Activated T-cell treated with anti-CD3 and anti-CD28 coated beads, Interleukin-2, amount 50 U/mL, for 1 hour (primary cell): ENCODE data around the gene SH2D7.

ENCODE experiments used
- DNase-seq: peaks from one replicate; pipeline ENCODE4 v3.0.0-alpha.2; 2020

SH2D7 gene

DNA sequence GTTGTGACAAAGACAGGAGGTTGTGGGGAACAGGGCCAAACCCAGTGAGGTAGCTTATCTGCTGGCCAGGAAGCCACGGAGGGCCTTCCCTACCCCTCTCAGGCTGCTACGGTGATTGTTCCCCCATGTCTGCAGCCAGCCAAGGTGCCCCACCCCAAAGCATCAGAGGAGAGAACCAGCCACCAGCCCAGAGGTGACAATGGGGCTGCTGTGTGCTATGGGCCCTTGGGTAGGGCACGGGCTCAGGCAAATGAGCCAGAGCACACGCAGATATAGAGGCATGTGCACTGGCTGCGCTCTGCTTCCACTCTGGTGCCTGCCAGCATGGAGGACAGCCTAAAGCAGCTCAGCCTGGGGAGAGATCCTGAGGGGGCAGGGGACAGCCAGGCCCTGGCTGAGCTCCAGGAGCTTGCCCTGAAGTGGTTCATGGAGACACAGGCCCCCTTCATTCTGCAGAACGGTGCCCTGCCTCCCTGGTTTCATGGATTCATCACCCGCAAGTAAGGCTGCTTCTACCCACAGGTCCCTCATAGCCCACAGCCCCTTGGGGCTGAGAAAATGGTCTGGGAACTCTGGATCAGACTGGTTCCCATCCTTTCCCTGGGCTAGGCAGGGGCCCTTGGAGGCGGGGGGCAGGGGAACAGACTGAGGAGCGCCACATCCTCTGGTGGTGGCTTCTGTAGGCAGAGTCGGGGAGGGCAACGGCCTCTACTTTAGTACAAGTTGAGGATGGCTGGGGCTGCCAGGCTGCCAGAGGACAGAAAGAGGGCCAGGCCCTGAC lies at the start of gene SH2D7:
SH2D7 (plus strand) TSS at position 301 of the 781 bp plus-strand sequence; CDS start at position 325, 24 bp downstream.
- DNase-seq: no peak

DNA sequence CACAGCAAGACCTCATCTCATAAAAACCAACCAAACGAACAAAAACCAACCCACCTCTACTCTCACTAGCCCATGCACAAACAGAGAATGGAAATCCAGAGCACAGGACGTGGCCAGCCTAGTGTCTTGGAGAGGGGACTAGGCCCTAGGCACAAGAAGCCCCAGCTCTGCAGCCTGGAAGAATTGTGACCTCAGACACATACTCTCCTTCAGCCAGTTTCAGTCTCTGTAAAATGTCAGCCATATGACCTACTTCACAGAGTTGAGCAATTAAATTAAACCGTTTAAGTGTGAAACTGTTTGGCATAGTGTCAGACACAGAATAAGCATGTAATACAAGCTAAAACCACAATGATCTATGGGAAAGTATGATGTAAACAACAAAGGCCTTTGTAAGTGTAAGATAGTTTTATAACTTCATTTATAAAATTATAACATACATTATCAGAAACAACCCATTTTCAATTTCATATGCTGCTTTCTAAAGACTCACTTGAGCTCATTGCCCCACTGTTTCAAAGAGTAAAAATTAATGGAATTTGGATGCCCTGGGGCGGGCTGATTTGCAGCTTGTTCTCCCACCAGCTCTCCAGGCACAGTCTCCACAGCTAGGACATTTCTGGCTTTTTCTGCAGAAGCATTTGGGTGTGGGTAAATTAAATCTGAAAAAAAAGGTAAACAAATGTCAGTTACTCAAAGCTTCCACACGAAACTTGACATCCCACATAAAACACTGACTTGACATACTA lies 47.8 kb upstream of the SH2D7 start:
- DNase-seq: no peak

DNA sequence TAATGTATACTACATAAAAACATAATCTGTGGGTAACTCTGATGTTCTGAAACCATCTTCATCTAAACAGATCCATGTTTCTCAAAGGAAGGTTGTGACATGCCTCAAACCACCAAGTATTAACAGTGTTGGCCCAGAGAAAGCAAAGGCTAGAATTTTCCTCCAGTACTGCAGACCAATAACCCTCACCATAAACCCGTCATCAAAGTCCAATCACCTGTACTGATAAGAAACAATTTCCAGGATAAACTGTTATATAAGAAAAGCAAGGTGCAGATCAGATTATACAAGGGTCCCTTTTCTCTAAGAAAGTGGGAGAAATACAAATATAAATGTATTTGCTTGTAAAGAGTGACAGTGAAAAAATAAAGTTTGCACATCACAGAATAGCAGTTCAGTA lies 47.2 kb upstream of the SH2D7 start:
- no peak for DNase-seq

DNA sequence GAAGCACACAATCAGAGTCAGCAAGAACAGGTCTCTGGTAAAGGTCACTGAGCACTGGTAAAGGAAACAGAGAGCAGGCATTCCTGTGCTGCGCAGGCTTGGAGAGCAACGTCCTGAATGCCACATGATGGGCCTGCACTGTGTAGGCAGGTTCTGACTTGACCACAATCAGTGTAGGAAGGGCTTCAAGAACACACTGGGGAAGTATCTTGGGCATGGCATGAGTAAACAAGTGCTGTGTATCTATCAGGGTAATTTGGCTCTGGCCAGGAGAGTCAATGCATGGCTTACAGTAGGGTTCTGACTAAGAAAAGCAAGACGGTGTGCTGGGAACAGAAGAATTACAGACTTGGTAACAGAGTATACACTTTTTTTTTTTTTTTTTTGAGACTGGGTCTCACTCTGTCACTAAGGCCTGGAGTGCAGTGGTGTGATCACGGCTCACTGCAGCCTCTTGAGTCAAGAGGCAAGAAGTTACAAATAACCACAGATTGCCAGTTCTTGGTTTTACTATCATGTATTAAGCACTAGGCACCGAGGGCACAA lies 45.5 kb upstream of the SH2D7 start:
- no peak for DNase-seq

DNA sequence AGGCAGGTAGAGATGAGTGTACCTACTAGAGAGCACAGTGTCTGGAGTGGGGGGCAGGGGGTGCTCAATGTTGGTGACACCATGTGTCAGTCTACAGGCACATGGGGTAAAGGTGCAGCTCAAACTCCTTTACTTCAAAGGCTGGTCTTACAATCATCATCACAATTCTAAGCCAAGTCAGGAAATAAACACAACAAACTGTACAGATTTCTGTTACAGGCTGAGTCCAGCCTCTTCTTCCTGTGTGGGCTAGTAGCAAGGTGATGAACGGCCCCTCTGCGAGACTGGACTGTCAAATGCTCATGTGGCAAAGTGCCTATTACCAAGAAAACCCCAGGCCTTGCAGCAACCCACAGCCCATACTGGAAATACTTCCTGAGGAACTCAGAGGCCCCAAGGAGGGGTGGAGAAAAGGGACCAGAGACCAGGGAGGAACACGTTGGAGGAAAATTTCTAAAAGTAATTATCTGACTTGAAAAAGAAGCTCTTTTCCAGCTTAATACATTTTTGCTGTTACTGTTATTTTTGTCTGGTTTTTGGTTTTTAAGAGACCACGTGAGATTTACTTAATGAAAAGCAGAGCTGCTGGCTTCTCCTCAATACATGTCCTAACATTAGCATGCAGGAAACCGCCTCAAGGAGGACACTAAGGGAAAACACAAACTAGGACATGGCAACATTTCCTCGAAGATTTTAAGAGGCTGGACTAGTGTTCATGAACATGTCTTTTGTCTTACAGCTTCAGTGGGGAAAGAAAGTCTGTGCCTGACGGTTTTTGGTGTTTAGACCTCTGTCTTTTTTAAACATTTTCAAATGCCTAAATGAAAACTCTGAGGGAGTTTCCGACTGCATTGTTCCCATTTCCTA lies 44.4 kb upstream of the SH2D7 start:
- DNase-seq: no peak

DNA sequence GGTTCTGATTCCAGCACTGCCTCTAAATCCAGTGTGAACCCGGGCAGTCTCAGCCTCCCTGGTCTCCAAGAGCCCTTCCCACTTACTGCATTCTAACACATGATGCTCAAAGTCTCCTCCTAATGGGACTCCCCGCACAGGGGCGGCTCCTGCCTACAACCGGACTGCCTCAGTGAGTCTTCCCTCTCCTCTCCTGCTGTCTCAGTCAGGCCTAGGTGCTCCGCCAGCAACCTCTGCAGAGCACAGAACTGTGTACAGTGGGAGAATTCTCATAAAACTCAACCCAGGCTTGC lies 43.8 kb upstream of the SH2D7 start:
- DNase-seq: no peak

DNA sequence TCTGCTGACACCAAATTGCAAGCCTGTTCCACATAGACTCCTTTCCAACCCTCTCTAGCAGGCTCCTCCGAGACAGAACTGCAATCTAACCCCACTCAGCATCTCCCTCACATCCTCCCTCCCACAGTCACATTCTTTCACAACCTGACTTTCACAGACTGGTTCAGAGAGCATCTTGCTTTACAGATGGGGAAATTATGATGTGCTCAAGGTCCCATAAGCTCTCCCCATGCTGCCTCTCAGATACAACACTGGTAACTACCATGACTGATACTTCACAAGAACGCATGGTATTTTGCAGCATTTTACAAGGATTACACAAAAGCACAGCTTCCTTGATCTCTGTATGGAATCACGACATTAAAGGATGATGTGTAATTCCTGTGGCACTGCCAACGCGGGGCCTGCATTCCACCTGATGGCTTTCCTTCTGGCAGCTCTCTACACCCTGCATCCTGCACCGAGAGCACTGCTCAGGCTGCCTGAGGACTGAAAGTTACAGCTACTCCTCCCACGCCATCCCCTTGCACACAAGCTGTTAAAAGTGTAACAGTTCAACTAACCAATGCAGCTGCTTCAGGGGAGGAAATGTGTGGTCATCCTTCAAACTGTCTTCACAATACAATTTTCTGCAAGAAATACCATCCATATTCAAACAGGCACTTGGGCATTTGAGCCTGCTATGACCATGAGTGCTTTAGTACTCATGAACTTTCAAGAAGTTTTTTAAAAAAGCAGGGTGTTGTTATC lies 42.5 kb upstream of the SH2D7 start:
- no peak for DNase-seq

DNA sequence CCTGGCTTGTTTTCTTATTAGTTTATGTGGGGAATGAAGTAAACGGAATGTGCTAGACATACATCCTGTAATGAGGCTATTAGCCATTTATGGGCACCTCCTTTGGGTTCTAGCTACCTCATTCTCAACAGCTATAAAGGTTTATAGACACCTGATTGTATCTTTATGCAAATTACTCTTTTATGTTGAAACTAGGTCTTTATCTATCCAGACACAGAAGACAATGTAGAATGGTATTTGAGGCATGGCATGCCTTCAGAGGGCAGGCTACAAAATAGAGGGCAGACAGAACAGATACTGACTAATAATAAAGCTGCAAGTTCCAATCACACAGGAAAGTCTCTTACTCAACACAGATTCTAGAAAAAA lies 41.9 kb upstream of the SH2D7 start:
- DNase-seq: no peak

DNA sequence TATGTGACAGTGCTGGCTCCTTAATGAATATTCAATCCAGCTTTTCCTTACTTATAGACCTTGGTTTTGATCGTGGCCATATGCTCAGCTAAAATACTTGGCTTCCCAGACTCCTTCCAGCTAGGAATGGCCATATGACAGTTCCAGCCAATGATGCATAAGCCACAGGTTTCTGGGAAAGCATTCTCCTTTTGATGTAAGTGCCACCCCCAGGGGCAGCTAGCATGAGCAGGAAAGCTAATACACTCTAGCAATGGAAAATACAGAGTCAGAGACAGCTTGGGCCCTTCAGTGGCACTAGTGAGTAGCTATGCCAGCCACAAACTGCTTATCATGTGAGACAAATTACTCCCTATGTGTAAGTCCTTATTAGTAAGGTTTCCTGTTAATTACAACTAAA lies 41.5 kb upstream of the SH2D7 start:
- no peak for DNase-seq

DNA sequence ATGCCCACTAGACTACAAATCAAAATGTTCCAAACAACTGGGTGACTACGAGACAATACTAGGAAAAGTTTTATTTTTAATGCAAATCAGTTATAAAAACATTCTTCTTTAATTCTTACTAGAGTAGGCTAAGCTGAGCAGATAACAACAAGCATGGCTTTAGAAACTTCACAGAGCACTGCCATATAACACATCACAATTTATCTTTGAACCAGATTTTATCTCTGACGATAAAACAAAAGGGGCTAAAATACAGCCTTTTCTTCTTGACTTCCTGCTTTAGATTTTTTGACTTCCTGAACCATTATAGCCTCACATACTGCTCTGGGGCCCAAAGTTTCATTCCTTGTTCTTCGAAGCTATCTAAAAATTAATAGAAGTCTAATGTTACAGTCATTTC lies 40.8 kb upstream of the SH2D7 start:
- DNase-seq: no peak

DNA sequence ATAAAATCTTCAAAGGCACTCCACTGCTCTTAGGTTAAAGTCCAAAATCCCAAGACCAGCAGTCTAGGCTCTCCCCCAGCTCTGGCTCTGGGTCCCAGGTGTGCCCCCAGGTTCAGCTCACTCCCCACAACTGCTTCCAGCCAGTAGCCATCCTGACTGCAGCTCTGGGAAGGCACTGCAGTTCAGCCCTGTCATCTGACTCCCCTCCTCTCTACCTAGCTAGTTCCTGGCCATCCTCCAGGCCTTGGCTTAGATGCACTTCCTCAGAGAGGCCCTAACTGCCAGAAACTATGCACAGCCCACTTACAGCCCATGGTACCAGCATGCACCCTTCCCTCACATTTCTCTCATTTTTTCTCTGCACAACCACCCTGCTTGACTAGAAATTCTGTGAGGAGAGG lies 40.4 kb upstream of the SH2D7 start:
- no peak for DNase-seq

DNA sequence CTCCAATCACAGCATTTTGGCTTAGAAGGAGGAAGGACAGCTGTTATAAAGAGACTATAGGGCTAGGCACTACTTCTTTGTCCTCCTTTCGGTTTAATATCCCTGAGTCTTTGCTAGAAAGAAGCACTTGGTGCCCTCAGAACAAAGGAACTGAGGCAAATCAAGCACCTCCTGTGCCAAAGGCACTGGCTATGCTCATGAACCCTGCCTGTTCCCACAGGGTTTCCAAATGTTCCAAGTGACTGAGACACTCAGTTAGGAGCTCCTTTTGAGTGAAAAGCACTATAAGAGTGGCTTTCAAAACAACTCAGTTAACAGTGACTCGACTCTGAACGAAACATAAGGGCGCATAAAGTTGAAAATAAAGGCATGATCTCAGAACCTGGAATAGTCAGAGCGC lies 39.8 kb upstream of the SH2D7 start:
- no peak for DNase-seq

DNA sequence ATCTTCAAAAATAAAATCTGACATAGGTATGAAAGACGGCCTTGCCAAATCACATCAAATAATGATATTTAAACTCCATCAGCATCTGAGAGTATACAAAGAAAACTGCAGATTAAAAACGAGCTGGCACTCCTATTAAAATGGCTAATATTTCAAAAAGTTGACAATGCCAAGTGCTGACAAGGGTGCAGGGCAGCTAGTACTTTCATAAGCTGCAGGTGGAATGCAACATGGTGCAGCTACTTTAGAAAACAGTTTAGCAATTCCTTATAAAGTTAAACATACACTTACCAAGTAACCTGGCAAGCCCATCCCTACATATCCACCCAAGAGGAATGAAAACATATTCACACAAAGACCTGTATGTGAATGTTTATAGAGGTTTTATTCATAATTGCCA lies 37.8 kb upstream of the SH2D7 start:
- no peak for DNase-seq

DNA sequence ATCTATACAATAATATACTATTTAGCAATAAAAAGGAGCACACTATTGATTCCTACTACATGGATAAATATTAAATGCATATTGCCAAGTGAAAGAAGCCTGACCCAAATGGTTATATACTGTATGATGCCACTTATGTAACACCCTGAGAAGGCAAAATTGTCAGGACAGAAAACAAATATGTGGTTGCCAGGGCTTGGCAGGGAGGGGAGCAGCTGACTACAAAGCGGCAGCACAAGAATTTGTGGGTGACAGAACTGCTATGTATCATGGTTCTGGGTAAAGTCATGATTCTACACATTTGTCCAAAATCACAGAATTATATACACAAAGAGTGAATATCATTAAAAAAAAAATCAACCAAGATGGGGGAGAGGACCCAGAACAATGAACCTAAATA lies 37.4 kb upstream of the SH2D7 start:
- DNase-seq: no peak

DNA sequence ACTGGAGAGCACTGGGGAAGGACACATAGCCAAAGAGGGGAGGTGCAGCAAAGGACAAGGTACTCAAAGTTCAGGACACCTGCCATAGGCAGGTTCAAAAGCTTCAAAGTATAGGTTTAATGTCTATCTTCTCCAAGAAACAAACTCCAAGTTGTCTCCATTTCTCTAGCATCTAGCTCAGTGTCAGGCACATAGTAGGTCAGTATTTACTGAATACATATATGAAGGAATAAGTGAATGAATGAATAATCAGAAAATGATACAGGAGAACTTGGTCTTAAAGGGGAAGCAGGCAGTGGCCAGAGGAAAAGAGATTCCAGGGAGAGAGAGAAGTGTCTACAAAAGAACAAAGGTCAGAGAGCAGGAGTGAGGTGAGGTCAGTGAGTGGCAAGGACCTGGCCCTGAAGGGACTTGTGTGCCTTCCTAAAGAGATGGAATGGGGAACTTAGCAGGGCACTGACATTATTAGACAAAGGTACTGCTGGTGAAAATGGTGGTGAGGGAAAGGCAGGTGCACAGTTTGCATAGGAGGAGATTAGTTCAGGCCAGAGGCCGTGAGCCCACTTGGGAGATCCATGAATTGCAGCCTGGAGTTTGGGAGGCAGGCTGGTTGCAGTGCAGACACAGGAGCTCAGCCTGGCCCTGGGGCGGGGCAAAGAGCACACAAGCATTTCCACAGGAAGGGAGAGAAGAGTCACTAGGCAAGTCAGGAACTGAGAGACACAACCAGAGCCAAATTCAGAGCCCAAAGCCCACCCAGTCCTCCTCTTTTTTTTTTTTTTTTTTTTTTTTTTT lies 36.2 kb upstream of the SH2D7 start:
- no peak for DNase-seq

DNA sequence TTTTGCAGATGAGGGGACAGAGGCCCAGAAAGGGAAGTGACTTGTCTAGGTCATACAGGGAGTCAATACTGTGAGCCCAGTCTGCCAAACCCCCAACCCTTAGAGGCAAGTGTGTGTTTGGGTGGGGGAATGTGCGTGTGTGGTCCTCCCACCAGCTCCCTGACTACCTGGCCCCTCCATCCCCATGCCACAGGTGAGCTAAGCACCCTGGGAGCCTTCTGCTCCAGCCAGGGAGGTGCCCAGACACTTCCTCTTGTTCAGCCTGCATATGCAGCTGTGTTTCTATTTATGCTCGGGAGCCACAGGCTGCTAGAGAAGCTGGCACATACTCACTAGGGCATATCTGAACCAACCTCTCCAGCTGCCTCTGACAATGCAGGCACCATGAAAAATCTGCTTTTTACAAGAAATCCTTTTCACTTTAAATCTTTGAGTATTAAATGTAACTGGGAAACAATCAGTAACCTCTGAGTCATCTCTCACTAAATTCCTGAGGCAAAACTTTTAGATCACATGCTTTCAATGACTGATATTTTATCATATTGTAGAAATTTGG lies 35.6 kb upstream of the SH2D7 start:
- peak; percentile 52 for DNase-seq

DNA sequence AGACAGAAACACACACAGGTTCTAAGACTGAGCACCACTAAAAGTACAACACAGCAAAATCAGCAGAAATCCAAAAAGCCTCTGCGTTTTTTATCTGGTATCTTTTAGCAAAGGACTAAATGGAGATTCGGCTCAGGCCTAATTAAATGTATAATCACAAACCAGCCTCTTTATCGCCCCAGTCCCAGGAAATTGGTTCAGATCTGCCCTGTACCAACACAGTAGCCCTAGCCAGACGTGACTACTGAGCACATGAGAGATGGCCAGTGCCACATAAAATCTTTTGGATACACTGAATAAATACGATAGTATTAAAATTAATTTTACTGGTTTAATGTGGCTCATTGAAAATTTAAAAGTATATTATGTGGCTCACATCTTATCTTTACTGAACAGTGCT lies 34.6 kb upstream of the SH2D7 start:
- DNase-seq: no peak

DNA sequence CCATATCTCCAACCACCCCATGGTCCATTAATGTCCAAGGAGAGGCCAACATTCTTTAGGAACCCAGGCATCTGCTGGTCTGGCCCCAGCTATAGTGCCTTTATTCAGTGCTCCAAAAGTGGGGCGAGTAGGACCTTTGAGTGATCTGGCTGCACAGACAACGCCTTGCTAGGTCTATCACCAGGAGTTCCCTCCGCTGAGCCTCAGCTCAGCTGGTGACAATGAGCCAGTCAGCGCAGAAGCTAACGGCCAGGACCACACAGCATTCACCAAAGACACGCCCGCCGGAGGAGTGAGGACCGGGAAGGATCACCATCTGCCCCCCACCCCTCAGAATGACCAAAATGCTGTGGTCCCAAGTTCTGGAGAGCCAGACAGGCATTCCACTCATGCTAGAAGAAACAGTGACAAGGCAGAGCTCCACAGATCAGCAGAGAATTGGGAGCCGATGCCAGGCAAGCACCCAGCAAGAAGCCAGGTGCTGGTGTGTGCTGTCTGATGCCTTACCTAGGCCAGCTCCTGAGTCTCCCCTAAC lies 33.9 kb upstream of the SH2D7 start:
- peak; percentile 19 for DNase-seq

DNA sequence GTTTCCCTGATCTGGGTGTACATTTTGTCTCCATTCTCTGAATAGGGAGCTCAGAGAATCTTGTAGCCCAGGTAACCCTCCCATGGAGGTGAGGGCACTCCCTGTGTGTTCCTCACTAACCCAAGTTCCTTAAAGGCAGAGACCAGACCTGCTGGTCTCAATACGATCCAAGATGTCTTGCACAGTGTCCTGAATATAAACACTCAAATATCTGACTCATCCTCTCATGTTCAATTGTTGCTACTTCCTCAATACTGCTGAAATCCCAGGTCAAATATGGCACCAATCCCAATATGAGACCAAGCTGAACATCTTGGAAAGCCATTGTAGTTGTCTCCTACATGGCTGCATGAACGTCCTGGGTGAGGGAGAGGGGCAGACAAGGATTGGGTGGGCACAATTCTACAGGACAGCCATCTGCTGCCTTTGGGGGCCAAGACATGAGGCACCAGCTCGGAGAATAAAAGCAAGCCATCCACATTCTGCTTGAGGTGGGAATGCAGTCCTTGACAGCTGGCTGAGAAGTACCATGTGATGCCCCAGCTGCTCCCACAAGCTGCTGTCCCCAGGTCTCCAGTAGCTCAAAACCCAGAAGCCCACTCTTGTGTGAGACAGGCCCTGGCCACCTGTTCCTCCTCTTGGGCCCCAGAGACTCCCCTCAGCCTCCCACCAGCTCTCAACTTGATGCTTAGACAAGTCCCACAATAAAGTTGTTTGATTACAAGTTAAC lies 33.1 kb upstream of the SH2D7 start:
- peak; percentile 16 for DNase-seq

DNA sequence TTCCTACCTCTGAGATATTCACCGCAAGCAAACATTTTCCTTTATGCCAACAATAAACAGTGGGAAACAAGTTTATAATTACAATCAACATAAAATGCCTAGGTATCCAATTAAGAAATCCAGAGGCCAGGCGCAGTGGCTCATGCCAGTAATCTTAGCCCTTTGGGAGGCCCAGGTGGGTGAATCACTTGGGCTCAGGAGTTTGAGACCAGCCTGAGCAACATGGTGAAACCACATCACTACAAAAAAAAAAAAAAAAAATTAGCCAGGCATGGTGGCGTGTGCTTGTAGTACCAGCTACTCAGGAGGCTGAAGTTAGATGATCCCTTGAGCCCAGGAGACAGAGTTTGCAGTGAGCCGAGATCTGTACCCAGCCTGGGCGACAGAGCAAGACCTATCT lies 32.1 kb upstream of the SH2D7 start:
- DNase-seq: peak; percentile 19
